Activated CD8-positive, alpha-beta memory T cell treated with anti-CD3 and anti-CD28 coated beads, Interleukin-2, amount 10 ng/mL, durations not matched to agents 7 days and 5 days (primary cell): ENCODE data around the gene PIK3IP1. TPM values are rescaled to one million over a fixed set of nuclear protein-coding genes. Genes with fewer than 3 reads are reported as not detected.

Source experiments
- ATAC-seq: fragments of 150-1000 bp; cut with Tn5 transposase; one replicate; pipeline ENCODE4 v1.10.0; 2021; ENCODE audit warnings: moderate library complexity
- CTCF ChIA-PET: fragments of 350-600 bp; sonication (Branson Sonifier 250); formaldehyde crosslinking; loops from one replicate; lab custom pipeline; 2021; ENCODE audit warnings: antibody characterized with exemption; lab: Charles Lee
- DNase-seq: peaks from one replicate; pipeline ENCODE4 v3.0.0-alpha.2; 2020
- H3K27ac Mint-ChIP-seq: one replicate; pipeline ENCODE4 v1.8.0; 2021; ENCODE audit warnings: mild to moderate bottlenecking, mixed read lengths
- H3K27me3 Mint-ChIP-seq: one replicate; pipeline ENCODE4 v1.8.0; 2021; ENCODE audit warnings: mixed read lengths
- H3K36me3 Mint-ChIP-seq: one replicate; pipeline ENCODE4 v1.8.0; 2021; ENCODE audit warnings: mild to moderate bottlenecking, mixed read lengths
- H3K4me1 Mint-ChIP-seq: one replicate; pipeline ENCODE4 v1.8.0; 2021; ENCODE audit warnings: mixed read lengths
- H3K4me3 Mint-ChIP-seq: one replicate; pipeline ENCODE4 v1.8.0; 2021; ENCODE audit warnings: mild to moderate bottlenecking, moderate library complexity, mixed read lengths
- H3K9me3 Mint-ChIP-seq: one replicate; pipeline ENCODE4 v1.8.0; 2022; ENCODE audit warnings: low read depth, mixed read lengths
- total RNA-seq, 2 experiments: library from RNA; stranded (reverse); gene quantifications; one replicate each; pipeline ENCODE4 v1.2.3, GENCODE V29; 2021

PIK3IP1 gene
- total RNA-seq, 2 experiments from 2014 or later, result 11.0 to 15.7 TPM

- Mint-ChIP-seq H3K36me3 (peaks cover 2% of the 10 kb centered on the region), H3K9me3 (no peaks in the 10 kb centered on the region), H3K27me3 (no peaks in the 10 kb centered on the region), H3K4me1 (peaks cover 50% of the 10 kb centered on the region), H3K4me3 (no peak overlapping the region), H3K27ac (no peak overlapping the region)
- no peak for DNase-seq
- CTCF ChIA-PET, result interaction anchor here (1.2 to 1.4 kb wide), 3 partner anchors 10 to 176 kb away, joined by 3 to 5 read pairs (median 3); partner anchors contain the start of gene SELENOM
- ATAC-seq, result no peak
Observed at GRCh38 chr22:31282748-31283468, 9.4 kb downstream of the PIK3IP1 start.

DNA sequence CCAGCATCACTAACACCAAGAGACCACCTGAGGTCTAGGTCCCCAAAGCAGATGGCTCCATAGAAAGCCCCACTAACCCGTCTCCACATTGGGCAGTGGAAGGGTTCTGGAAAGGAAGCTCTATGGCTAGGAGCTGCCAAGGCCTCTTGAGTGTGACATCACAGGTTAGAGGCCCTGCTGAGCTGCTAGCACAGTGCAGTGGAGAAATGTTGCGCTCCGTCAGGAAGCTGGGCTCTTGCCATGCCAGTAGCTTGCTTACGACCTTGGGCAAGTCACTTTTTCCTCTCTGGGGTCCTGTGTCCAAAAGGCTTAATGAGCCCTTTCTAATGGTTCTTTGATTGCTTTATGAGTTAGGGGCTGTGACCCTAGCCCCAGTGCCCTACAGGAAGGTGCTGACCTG is 10.6 kb downstream of the PIK3IP1 start:
- Mint-ChIP-seq H3K9me3 (no peaks in the 10 kb centered on the region), H3K27me3 (no peaks in the 10 kb centered on the region), H3K4me3 (no peak overlapping the region), H3K4me1 (peaks cover 40% of the 10 kb centered on the region), H3K27ac (no peak overlapping the region), H3K36me3 (peaks cover 4% of the 10 kb centered on the region)
- no peak for ATAC-seq
- CTCF ChIA-PET, result interaction anchor here (0.9 to 1.2 kb wide), 2 partner anchors 175 to 197 kb away, joined by 3 read pairs; partner anchors contain the start of gene SELENOM
- DNase-seq, result no peak

DNA sequence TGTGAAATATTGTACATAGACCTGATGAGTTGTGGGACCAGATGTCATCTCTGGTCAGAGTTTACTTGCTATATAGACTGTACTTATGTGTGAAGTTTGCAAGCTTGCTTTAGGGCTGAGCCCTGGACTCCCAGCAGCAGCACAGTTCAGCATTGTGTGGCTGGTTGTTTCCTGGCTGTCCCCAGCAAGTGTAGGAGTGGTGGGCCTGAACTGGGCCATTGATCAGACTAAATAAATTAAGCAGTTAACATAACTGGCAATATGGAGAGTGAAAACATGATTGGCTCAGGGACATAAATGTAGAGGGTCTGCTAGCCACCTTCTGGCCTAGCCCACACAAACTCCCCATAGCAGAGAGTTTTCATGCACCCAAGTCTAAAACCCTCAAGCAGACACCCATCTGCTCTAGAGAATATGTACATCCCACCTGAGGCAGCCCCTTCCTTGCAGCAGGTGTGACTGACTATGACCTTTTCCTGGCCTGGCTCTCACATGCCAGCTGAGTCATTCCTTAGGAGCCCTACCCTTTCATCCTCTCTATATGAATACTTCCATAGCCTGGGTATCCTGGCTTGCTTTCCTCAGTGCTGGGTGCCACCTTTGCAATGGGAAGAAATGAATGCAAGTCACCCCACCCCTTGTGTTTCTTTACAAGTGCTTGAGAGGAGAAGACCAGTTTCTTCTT is 12.3 kb downstream of the PIK3IP1 start:
- Mint-ChIP-seq H3K27me3 (no peaks in the 10 kb centered on the region), H3K27ac (peak overlapping the region; percentile 50), H3K36me3 (peaks cover 14% of the 10 kb centered on the region), H3K4me3 (no peak overlapping the region), H3K9me3 (no peaks in the 10 kb centered on the region), H3K4me1 (peaks cover 23% of the 10 kb centered on the region)
- DNase-seq (no peak), ATAC-seq (no peak)
- CTCF ChIA-PET, result interaction anchor here (0.6 to 1.3 kb wide), 7 partner anchors 9 to 1410 kb away, joined by 3 to 5 read pairs (median 4); partner anchors contain the start of gene PIK3IP1

DNA sequence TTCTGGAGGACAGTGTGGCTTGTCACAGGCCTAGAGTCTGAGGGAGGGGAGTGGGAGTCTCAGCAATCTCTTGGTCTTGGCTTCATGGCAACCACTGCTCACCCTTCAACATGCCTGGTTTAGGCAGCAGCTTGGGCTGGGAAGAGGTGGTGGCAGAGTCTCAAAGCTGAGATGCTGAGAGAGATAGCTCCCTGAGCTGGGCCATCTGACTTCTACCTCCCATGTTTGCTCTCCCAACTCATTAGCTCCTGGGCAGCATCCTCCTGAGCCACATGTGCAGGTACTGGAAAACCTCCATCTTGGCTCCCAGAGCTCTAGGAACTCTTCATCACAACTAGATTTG is 13.0 kb downstream of the PIK3IP1 start:
- Mint-ChIP-seq H3K27ac (peak overlapping the region; percentile 50), H3K36me3 (peaks cover 14% of the 10 kb centered on the region), H3K27me3 (no peaks in the 10 kb centered on the region), H3K9me3 (no peaks in the 10 kb centered on the region), H3K4me1 (peaks cover 18% of the 10 kb centered on the region), H3K4me3 (no peak overlapping the region)
- ATAC-seq (no peak), DNase-seq (no peak)
- CTCF ChIA-PET, result interaction anchor here (0.6 to 1.3 kb wide), 8 partner anchors 10 to 1409 kb away, joined by 3 to 5 read pairs (median 4); partner anchors contain the start of gene PIK3IP1

- Mint-ChIP-seq H3K4me3 (no peak overlapping the region), H3K36me3 (peaks cover 18% of the 10 kb centered on the region), H3K4me1 (peaks cover 18% of the 10 kb centered on the region), H3K27ac (peak overlapping the region; percentile 50), H3K9me3 (no peaks in the 10 kb centered on the region), H3K27me3 (no peaks in the 10 kb centered on the region)
- ATAC-seq, result peak; percentile 61
- no peak for DNase-seq
- CTCF ChIA-PET, result interaction anchor here (0.9 to 1.3 kb wide), 7 partner anchors 9 to 117 kb away, joined by 3 to 5 read pairs (median 4); partner anchors contain the start of gene PIK3IP1
Observed at GRCh38 chr22:31278626-31279326, 13.5 kb downstream of the PIK3IP1 start.

- Mint-ChIP-seq H3K27me3 (no peaks in the 10 kb centered on the region), H3K4me1 (peaks cover 18% of the 10 kb centered on the region), H3K9me3 (no peaks in the 10 kb centered on the region), H3K4me3 (no peak overlapping the region), H3K36me3 (peaks cover 23% of the 10 kb centered on the region), H3K27ac (peak overlapping the region; percentile 50)
- ATAC-seq, result no peak
- DNase-seq, result no peak
- CTCF ChIA-PET, result interaction anchor here (0.8 to 1.2 kb wide), 3 partner anchors 13 to 170 kb away, joined by 3 read pairs; no protein-coding TSS in a partner anchor
Observed at GRCh38 chr22:31278151-31278621, 14.1 kb downstream of the PIK3IP1 start.

DNA sequence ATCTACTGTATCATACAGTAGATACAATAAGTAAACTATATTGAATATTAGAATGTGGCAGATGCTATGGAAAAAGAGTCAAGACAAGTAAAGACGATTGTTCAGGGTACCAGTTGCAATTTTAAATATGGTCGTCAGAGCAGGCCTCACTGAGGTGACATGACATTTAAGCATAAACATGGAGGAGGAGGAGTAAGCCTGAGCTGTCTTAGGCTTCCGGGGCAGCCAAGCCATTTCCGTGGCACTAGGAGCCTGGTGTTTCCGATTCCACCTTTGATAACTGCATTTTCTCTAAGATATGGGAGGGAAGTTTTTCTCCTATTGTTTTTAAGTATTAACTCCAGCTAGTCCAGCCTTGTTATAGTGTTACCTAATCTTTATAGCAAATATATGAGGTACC is 14.5 kb downstream of the PIK3IP1 start:
- ATAC-seq (no peak), DNase-seq (no peak)
- Mint-ChIP-seq H3K36me3 (peaks cover 23% of the 10 kb centered on the region), H3K9me3 (no peaks in the 10 kb centered on the region), H3K4me3 (no peak overlapping the region), H3K4me1 (peaks cover 18% of the 10 kb centered on the region), H3K27ac (peak overlapping the region; percentile 50), H3K27me3 (no peaks in the 10 kb centered on the region)
- CTCF ChIA-PET, result interaction anchor here (0.8 to 1.0 kb wide), 2 partner anchors 14 to 170 kb away, joined by 3 read pairs; no protein-coding TSS in a partner anchor

DNA sequence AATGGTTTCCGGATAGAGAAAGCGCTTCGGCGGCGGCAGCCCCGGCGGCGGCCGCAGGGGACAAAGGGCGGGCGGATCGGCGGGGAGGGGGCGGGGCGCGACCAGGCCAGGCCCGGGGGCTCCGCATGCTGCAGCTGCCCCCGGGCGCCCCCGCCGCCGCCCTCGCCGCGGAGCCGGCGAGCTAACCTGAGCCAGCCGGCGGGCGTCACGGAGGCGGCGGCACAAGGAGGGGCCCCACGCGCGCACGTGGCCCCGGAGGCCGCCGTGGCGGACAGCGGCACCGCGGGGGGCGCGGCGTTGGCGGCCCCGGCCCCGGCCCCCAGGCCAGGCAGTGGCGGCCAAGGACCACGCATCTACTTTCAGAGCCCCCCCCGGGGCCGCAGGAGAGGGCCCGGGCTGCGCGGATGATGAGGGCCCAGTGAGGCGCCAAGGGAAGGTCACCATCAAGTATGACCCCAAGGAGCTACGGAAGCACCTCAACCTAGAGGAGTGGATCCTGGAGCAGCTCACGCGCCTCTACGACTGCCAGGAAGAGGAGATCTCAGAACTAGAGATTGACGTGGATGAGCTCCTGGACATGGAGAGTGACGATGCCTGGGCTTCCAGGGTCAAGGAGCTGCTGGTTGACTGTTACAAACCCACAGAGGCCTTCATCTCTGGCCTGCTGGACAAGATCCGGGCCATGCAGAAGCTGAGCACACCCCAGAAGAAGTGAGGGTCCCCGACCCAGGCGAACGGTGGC is 15.7 kb downstream of the PIK3IP1 start:
- Mint-ChIP-seq H3K27ac (no peak overlapping the region), H3K36me3 (peaks cover 26% of the 10 kb centered on the region), H3K4me1 (peaks cover 18% of the 10 kb centered on the region), H3K9me3 (no peaks in the 10 kb centered on the region), H3K27me3 (no peaks in the 10 kb centered on the region), H3K4me3 (no peak overlapping the region)
- DNase-seq (no peak), ATAC-seq (no peak)
- CTCF ChIA-PET, result interaction anchor here (0.9 kb wide), 1 partner anchor 64 kb away, joined by 3 read pairs; the partner anchor contains the start of gene LIMK2

DNA sequence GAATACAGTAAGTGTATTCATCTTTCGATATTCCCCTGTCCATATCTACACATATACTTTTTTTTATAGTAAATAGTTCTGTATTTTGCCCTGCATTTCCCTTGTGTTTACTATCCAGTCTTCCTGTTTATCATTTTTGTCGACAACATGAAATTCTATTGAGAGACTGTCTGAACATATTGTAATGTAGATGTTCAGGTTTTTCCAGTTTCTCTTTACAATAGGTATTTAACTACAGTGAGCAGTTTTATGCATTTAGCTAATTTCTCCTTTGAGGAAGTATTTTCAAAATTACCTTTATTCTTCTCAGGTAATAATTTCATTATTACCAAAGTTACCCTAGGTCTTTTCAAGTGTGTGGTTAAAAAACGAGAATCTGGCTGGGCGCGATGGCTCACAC is 16.7 kb downstream of the PIK3IP1 start:
- CTCF ChIA-PET, result interaction anchor here (5.1 to 6.3 kb wide), 2 partner anchors 16 to 63 kb away, joined by 51 to 62 read pairs; partner anchors contain the start of genes LIMK2 and PIK3IP1
- H3K9me3 Mint-ChIP-seq, result no peaks in the 10 kb centered on the region
- no peak overlapping the region for H3K27ac Mint-ChIP-seq
- ATAC-seq, result no peak
- H3K4me1 Mint-ChIP-seq, result peaks cover 18% of the 10 kb centered on the region
- H3K36me3 Mint-ChIP-seq, result peaks cover 25% of the 10 kb centered on the region
- no peaks in the 10 kb centered on the region for H3K27me3 Mint-ChIP-seq
- DNase-seq, result no peak
- H3K4me3 Mint-ChIP-seq, result no peak overlapping the region

GRCh38 chr22:31275018-31275417 is 17.3 kb downstream of the PIK3IP1 start:
- no peak for DNase-seq
- no peak overlapping the region for H3K27ac Mint-ChIP-seq
- ATAC-seq, result no peak

GRCh38 chr22:31274017-31274416 is 18.3 kb downstream of the PIK3IP1 start:
- Mint-ChIP-seq H3K36me3 (peaks cover 25% of the 10 kb centered on the region), H3K9me3 (no peaks in the 10 kb centered on the region), H3K4me1 (peaks cover 10% of the 10 kb centered on the region), H3K27ac (no peak overlapping the region), H3K27me3 (no peaks in the 10 kb centered on the region), H3K4me3 (no peak overlapping the region)
- no peak for ATAC-seq
- CTCF ChIA-PET, result interaction anchor here (0.9 to 6.3 kb wide), 12 partner anchors 11 to 167 kb away, joined by 3 to 62 read pairs (median 8); partner anchors contain the start of genes LIMK2, PIK3IP1 and SELENOM
- no peak for DNase-seq

More at GRCh38 chr22:31275018-31275417, 17.3 kb downstream of the PIK3IP1 start:
- Mint-ChIP-seq H3K36me3 (peaks cover 25% of the 10 kb centered on the region), H3K4me3 (no peak overlapping the region), H3K27me3 (no peaks in the 10 kb centered on the region), H3K4me1 (peaks cover 18% of the 10 kb centered on the region), H3K9me3 (no peaks in the 10 kb centered on the region)
- CTCF ChIA-PET, result interaction anchor here (4.0 to 6.3 kb wide), 3 partner anchors 10 to 63 kb away, joined by 26 to 62 read pairs (median 51); partner anchors contain the start of genes LIMK2 and PIK3IP1
